B cell (primary cell): ENCODE data around the gene KIF26B. TPM values are rescaled to one million over a fixed set of nuclear protein-coding genes. Genes with fewer than 3 reads are reported as not detected.

Experiments
- ATAC-seq: fragments of 200-7000 bp; cut with Tn5 transposase; one replicate; pipeline ENCODE4 v1.10.0; 2021; ENCODE audit warnings: low read depth, mild to moderate bottlenecking, moderate number of reproducible peaks, moderate library complexity
- CTCF ChIA-PET: fragments of 350-600 bp; sonication (Branson Sonifier 250); formaldehyde crosslinking; loops from one replicate; lab custom pipeline; 2021; ENCODE audit warnings: antibody characterized with exemption, inconsistent platforms; lab: Charles Lee
- POLR2A ChIA-PET: fragments of 350-600 bp; sonication (Branson Sonifier 250); formaldehyde crosslinking; loops from one replicate; lab custom pipeline; 2021; ENCODE audit warnings: antibody characterized with exemption; lab: Charles Lee
- DNase-seq: peaks from one replicate; pipeline ENCODE4 v3.0.0; 2013
- H2AFZ ChIP-seq: 2 replicates; pipeline ENCODE4 v1.6.1; 2012; ENCODE audit warnings: mild to moderate bottlenecking, low read depth, low read length; ENCODE audit not compliant: insufficient read depth, poor library complexity, severe bottlenecking
- H3K27ac ChIP-seq, 2 donors: 1 replicate in 1 of 2; 2 replicates in 1 of 2; pipeline ENCODE4 v1.5.1; 2012 to 2013; ENCODE audit warnings: low read length in 2 of 2, mild to moderate bottlenecking in 2 of 2, moderate library complexity in 1 of 2
- H3K27me3 ChIP-seq, 4 experiments: fragments of 200-600 bp in 1 of 4; sonication (generic) in 1 of 4; replicated peaks in 1 of 4; 1 replicate in 2 of 4; 2 replicates in 2 of 4; pipeline versions ENCODE4 v1.6.1 to v1.7.0; 2013 to 2016; ENCODE audit warnings: low read length in 3 of 4, mild to moderate bottlenecking in 2 of 4, mixed read lengths in 1 of 4, moderate library complexity in 1 of 4; ENCODE audit not compliant: insufficient read depth in 4 of 4, control insufficient read depth in 3 of 4; ENCODE audit errors: control extremely low read depth in 1 of 4
- H3K36me3 ChIP-seq, 2 experiments: replicated peaks in 1 of 2; 1 replicate in 1 of 2; 2 replicates in 1 of 2; pipeline versions ENCODE4 v1.6.1 to v1.7.1; 2013; ENCODE audit warnings: low read length in 1 of 2; ENCODE audit not compliant: insufficient read depth in 2 of 2, control insufficient read depth in 1 of 2; ENCODE audit errors: control extremely low read depth in 1 of 2, extremely low read depth in 1 of 2
- H3K4me1 ChIP-seq, 2 donors: fragments of 200-600 bp in 1 of 2; sonication (generic) in 1 of 2; 1 replicate in 1 of 2; 2 replicates in 1 of 2; pipeline versions ENCODE4 v1.5.1 to v1.6.1; 2013 to 2017; ENCODE audit warnings: low read length in 2 of 2; ENCODE audit not compliant: control insufficient read depth in 2 of 2, insufficient read depth in 2 of 2
- H3K4me2 ChIP-seq: replicated peaks from 2 replicates; pipeline ENCODE3; 2012; ENCODE audit warnings: mild to moderate bottlenecking, low read depth, low read length; ENCODE audit not compliant: poor library complexity, severe bottlenecking
- H3K4me3 ChIP-seq, 5 experiments: fragments of 200-600 bp in 1 of 5; sonication (generic) in 1 of 5; 1 replicate in 3 of 5; 2 replicates in 2 of 5; pipeline versions ENCODE4 v1.5.1 to v1.7.0; 2011 to 2016; ENCODE audit warnings: low read length in 4 of 5, mild to moderate bottlenecking in 4 of 5, low read depth in 2 of 5, control low read depth in 1 of 5, moderate library complexity in 1 of 5; ENCODE audit not compliant: insufficient read depth in 1 of 5; ENCODE audit errors: control extremely low read depth in 1 of 5, extremely low read depth in 1 of 5
- H3K79me2 ChIP-seq: fragments of 200-600 bp; sonication (generic); one replicate; pipeline ENCODE4 v1.6.0; 2016; ENCODE audit warnings: low read length; ENCODE audit not compliant: control insufficient read depth, insufficient read depth
- H3K9ac ChIP-seq: fragments of 200-600 bp; sonication (generic); 2 replicates; pipeline ENCODE4 v1.6.1; 2017; ENCODE audit warnings: mild to moderate bottlenecking, low read length, moderate library complexity
- H3K9me3 ChIP-seq, 3 donors: one replicate each; pipeline versions ENCODE4 v1.6.1 to v1.7.1; 2013; ENCODE audit warnings: low read length in 2 of 3; ENCODE audit not compliant: control insufficient read depth in 2 of 3, insufficient read depth in 1 of 3; ENCODE audit errors: control extremely low read depth in 1 of 3
- H4K20me1 ChIP-seq: 2 replicates; pipeline ENCODE4 v1.6.0; 2012; ENCODE audit warnings: mild to moderate bottlenecking, low read length; ENCODE audit not compliant: insufficient read depth, control insufficient read depth, poor library complexity, severe bottlenecking
- H3K27ac Mint-ChIP-seq: one replicate; pipeline ENCODE4 v1.8.0; 2021; ENCODE audit warnings: mixed read lengths
- H3K27me3 Mint-ChIP-seq: one replicate; pipeline ENCODE4 v1.8.0; 2021; ENCODE audit warnings: mixed read lengths
- H3K4me1 Mint-ChIP-seq: one replicate; pipeline ENCODE4 v1.8.0; 2021; ENCODE audit warnings: mixed read lengths
- H3K4me3 Mint-ChIP-seq: one replicate; pipeline ENCODE4 v1.8.0; 2021; ENCODE audit warnings: mixed read lengths
- H3K9me3 Mint-ChIP-seq: one replicate; pipeline ENCODE4 v1.8.0; 2022; ENCODE audit warnings: mixed read lengths; ENCODE audit not compliant: insufficient read depth
- EZH2 ChIP-seq: IDR thresholded peaks from 2 replicates; pipeline ENCODE4 v1.6.1; 2012; ENCODE audit warnings: borderline replicate concordance, low read depth, mild to moderate bottlenecking, moderate library complexity, low read length; ENCODE audit not compliant: insufficient read depth, poor library complexity, severe bottlenecking
- WGBS: methylation state at CpG from one replicate; pipeline ENCODE4 v1.1.5; 2013; ENCODE audit warnings: missing lambda C conversion rate; ENCODE audit not compliant: insufficient coverage; 5-methylcytosine and 5-hydroxymethylcytosine counted together
- intact Hi-C: fragments of 100-400 bp; cut with micrococcal nuclease; formaldehyde crosslinking; loops from one replicate; pipeline ENCODE4 v1.10.0; 2022
- polyA plus RNA-seq: library from polyadenylated mRNA; depleted of rRNA; stranded (reverse); fragments of >200 nt; gene quantifications from 2 replicates; pipeline ENCODE4 v1.2.3, GENCODE V29; 2012
- total RNA-seq, 2 donors: library from RNA; stranded (reverse); fragments of 120-200 nt in 1 of 2; gene quantifications; 1 replicate in 1 of 2; 2 replicates in 1 of 2; pipeline versions ENCODE4 v1.2.3 to v1.2.4, GENCODE V29; 2013 to 2022
- TF ChIP-seq, protein P1 (sequence below): fragments of 200-600 bp; IDR thresholded peaks from one replicate; pipeline ENCODE4 v1.8.0; 2022; ENCODE audit warnings: antibody characterized with exemption, mild to moderate bottlenecking

The KIF26B gene
- total and polyA plus RNA-seq, 2 donors (not counting 1 experiment from before 2014, with no cell fraction given): 0.62 TPM; not detected in 1

DNA sequence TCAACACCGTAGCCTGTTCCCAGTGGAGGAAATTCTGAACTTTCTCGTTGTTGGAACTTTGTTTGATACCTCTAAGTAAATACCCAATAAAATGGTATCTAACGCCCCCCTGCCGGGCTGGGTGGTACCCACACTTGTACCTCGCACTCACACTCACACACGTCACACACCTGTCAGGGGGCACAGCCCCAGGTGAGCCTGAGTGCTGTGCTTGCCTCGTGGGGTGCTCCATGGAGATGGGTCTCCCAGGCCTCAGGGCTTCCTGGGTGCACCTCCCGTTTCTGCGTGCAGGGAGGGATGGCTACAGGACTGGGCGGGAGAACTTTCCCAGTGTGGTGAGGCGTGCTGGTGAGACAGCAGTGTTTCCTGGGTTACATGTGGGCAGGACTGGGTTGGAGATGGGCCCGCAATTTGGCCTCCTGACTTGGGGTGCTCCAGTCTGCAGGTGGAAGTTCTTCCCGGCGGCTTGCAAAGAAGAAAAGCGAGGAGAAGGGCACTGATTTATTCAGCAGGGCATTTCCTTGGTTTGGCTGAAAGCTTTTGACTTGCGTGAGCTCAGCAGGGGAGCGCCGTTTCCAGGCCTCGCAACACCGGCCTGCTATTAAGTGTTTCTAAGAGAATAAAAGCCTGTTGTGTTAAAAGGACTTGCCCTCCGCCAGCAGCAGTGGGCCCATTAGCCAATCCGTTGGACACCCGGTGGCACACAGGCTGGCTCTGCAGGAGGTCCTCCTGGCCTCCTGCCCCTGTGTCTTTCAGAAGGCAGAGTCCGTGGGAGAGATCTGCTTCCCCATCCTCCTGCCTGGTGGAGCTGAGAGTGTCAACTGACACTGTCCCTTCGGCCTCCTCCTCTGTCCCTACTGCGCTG is 79.7 kb downstream of the KIF26B start:
- 90% methylated on average over 21 of the region's 26 CpGs for WGBS
- intact Hi-C loops: no loop called here
- Mint-ChIP-seq H3K27ac (no peak overlapping the region), H3K4me1 (no peaks in the 10 kb centered on the region), H3K4me3 (no peak overlapping the region), H3K27me3 (peaks cover 22% of the 10 kb centered on the region), H3K9me3 (no peaks in the 10 kb centered on the region)
- H3K79me2 ChIP-seq: no peaks in the 10 kb centered on the region
- H3K4me1 ChIP-seq: no peaks in the 10 kb centered on the region
- H3K9me3 ChIP-seq: no peaks in the 10 kb centered on the region
- no peaks in the 10 kb centered on the region for H4K20me1 ChIP-seq
- DNase-seq (no peak), ATAC-seq (no peak)
- ChIA-PET POLR2A (no interaction called here), CTCF (no interaction called here)
- no peak overlapping the region for H3K4me3 ChIP-seq
- H3K36me3 ChIP-seq: no peaks in the 10 kb centered on the region
- H3K27ac ChIP-seq: no peak overlapping the region
- no peaks in the 10 kb centered on the region for H3K27me3 ChIP-seq
- no peak overlapping the region for H3K9ac ChIP-seq
- no peak for TF ChIP-seq EZH2
- TF ChIP-seq, protein P1, sequence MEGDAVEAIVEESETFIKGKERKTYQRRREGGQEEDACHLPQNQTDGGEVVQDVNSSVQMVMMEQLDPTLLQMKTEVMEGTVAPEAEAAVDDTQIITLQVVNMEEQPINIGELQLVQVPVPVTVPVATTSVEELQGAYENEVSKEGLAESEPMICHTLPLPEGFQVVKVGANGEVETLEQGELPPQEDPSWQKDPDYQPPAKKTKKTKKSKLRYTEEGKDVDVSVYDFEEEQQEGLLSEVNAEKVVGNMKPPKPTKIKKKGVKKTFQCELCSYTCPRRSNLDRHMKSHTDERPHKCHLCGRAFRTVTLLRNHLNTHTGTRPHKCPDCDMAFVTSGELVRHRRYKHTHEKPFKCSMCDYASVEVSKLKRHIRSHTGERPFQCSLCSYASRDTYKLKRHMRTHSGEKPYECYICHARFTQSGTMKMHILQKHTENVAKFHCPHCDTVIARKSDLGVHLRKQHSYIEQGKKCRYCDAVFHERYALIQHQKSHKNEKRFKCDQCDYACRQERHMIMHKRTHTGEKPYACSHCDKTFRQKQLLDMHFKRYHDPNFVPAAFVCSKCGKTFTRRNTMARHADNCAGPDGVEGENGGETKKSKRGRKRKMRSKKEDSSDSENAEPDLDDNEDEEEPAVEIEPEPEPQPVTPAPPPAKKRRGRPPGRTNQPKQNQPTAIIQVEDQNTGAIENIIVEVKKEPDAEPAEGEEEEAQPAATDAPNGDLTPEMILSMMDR: no peak
- no peak overlapping the region for H2AFZ ChIP-seq
- no peak overlapping the region for H3K4me2 ChIP-seq

DNA sequence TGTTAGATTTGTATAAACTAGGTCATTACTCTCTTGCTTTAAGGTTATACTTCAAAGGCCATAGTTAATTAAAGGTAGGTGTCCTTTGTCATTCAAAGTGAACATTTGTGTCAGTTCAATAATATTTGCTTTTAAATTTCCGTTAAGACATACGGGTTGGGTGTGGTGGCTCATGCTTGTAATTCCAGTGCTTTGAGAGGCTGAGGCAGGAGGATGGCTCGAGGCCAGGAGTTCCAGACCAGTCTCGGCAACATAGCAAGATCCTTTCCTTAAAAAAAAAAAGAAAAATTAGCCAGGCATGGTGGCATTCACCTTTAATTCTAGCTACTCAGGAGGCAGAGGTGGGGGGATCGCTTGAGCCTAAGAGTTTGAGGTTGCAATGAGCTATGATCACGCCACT is 80.4 kb downstream of the KIF26B start:
- CTCF ChIA-PET: no interaction called here
- H3K4me1 Mint-ChIP-seq: no peaks in the 10 kb centered on the region
- no peak overlapping the region for H3K27ac ChIP-seq
- H3K4me2 ChIP-seq: no peak overlapping the region
- no peaks in the 10 kb centered on the region for H3K36me3 ChIP-seq
- no peak overlapping the region for H3K27ac Mint-ChIP-seq
- H3K4me1 ChIP-seq: no peaks in the 10 kb centered on the region
- peaks cover 24% of the 10 kb centered on the region for H3K27me3 Mint-ChIP-seq
- DNase-seq: no peak
- no peak overlapping the region for H3K9ac ChIP-seq
- TF ChIP-seq, protein P1: no peak
- no peak for TF ChIP-seq EZH2
- no peak overlapping the region for H3K4me3 ChIP-seq
- no peak for ATAC-seq
- H4K20me1 ChIP-seq: no peaks in the 10 kb centered on the region
- H3K4me3 Mint-ChIP-seq: no peak overlapping the region
- POLR2A ChIA-PET: no interaction called here
- no peaks in the 10 kb centered on the region for H3K27me3 ChIP-seq
- no peaks in the 10 kb centered on the region for H3K9me3 ChIP-seq
- H3K79me2 ChIP-seq: no peaks in the 10 kb centered on the region
- H3K9me3 Mint-ChIP-seq: no peaks in the 10 kb centered on the region
- intact Hi-C loops: no loop called here
- H2AFZ ChIP-seq: no peak overlapping the region
- 86% methylated on average over 3 of the region's 6 CpGs for WGBS
